Thymus (tissue), 11 donors: ENCODE data around the gene ZNF503. TPM values are rescaled to one million over a fixed set of nuclear protein-coding genes. Genes with fewer than 3 reads are reported as not detected.

Experiments
- DNase-seq, 9 donors: peaks; one replicate each; pipeline ENCODE4 v3.0.0-alpha.2; 2013; ENCODE audit warnings: low spot score in 9 of 9, low read depth in 6 of 9, missing footprints in 1 of 9
- H3K27ac ChIP-seq, 2 donors: one replicate each; pipeline ENCODE4 v1.5.1; 2013; ENCODE audit warnings: control low read depth in 1 of 2, low read depth in 1 of 2, low read length in 1 of 2, mild to moderate bottlenecking in 1 of 2, moderate library complexity in 1 of 2
- H3K27me3 ChIP-seq, 2 donors: one replicate each; pipeline ENCODE4 v1.5.1; 2013; ENCODE audit warnings: low read length in 1 of 2; ENCODE audit not compliant: control insufficient read depth in 2 of 2, insufficient read depth in 1 of 2
- H3K36me3 ChIP-seq, 2 donors: one replicate each; pipeline ENCODE4 v1.5.1; 2013; ENCODE audit warnings: low read length in 1 of 2, mild to moderate bottlenecking in 1 of 2, moderate library complexity in 1 of 2; ENCODE audit not compliant: control insufficient read depth in 2 of 2, insufficient read depth in 2 of 2
- H3K4me1 ChIP-seq, 2 donors: one replicate each; pipeline ENCODE4 v1.5.1; 2013; ENCODE audit warnings: low read length in 2 of 2; ENCODE audit not compliant: control insufficient read depth in 2 of 2, insufficient read depth in 2 of 2
- H3K4me3 ChIP-seq, 2 donors: one replicate each; pipeline ENCODE4 v1.5.1; 2013; ENCODE audit warnings: low read length in 2 of 2, control low read depth in 1 of 2, mild to moderate bottlenecking in 1 of 2
- H3K9me3 ChIP-seq, 2 donors: one replicate each; pipeline ENCODE4 v1.5.1; 2013; ENCODE audit warnings: low read length in 1 of 2, mild to moderate bottlenecking in 1 of 2; ENCODE audit not compliant: control insufficient read depth in 2 of 2, insufficient read depth in 1 of 2
- WGBS: extraction: QIAGEN DNeasy Blood & Tissue Kit; methylation state at CpG from one replicate; pipeline ENCODE4 v1.1.7; 2013; 5-methylcytosine and 5-hydroxymethylcytosine counted together
- polyA plus RNA-seq: library from polyadenylated mRNA; stranded (reverse); fragments of 200-250 nt; gene quantifications from one replicate; pipeline ENCODE4 v1.2.3, GENCODE V29; 2013
- total RNA-seq: library from RNA; stranded (reverse); fragments of 120-200 nt; gene quantifications from one replicate; pipeline ENCODE4 v1.2.4, GENCODE V29; 2013
- donor health status: healthy.

Gene ZNF503
- total and polyA plus RNA-seq, 2 donors = 0.38 to 7.7 TPM

DNA sequence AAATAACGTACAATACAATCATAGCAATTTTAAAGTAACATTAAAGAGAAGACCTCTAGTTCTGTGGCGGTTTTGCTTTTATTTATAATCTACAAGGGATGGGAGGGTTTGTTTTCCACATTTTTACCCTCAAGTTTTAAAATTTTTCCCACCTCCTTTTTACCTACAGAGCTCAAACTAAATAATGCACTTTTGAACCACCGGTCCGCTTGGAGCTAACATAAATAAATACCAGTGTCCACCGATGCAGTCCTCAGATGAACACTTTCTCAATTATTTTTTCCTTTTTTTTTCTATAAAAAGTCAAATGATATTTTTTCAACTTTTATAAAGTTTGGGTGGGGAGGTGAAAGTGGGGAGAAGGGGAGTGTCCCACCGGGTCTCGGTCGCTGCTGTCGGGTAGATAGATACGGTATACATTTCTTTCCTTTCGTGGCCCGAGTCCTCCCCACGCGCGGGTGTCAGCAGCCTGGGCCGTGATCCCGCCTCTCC is 3.3 kb downstream of the ZNF503 start:
- H3K36me3 ChIP-seq = no peaks in the 10 kb centered on the region
- H3K9me3 ChIP-seq = peaks cover 0 to 4% of the 10 kb centered on the region in 2 donors
- H3K27ac ChIP-seq = no peak overlapping the region
- H3K4me1 ChIP-seq = peaks cover 6 to 31% of the 10 kb centered on the region in 2 donors
- no peak overlapping the region for H3K4me3 ChIP-seq
- H3K27me3 ChIP-seq = peaks cover 79 to 98% of the 10 kb centered on the region in 2 donors
- WGBS = 88% methylated on average over 17 of the region's 17 CpGs
- DNase-seq = no peak

DNA sequence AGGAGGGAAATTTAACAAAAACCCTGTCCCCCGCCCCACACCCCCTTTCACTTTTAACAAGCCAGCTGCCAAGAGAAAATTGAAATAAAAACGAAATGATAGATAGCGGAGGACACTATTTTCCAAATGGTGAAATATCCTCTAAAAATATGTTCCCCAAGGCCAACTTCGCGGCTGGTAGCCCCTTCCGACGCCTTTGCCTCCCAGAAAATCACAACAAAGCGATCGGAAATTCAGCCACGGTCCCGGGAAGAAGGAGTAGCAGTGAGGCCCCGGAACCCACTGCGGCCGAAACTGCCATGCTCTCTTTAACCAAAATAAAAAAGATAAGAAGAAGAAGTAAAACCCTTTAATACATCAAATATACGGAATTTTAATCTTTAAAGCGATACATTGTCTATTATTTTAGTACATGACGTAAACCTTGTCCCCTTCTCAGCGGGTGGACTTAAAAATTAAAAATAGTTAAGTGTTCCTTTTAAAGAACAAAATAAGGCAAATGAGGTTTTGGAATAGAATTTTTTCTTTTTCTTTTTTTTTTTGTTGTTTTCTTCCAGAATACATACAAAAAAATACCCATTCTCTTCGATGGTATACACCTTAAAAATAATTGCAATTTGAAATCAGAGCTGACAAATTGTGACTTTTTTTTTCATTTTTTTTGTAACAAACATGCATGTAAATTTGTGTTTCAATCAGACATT is 3.9 kb downstream of the ZNF503 start:
- H3K9me3 ChIP-seq = peaks cover 0 to 4% of the 10 kb centered on the region in 2 donors
- no peak overlapping the region for H3K4me3 ChIP-seq
- H3K27ac ChIP-seq = peak overlapping the region in 1 of 2 donors; percentile 68
- 94% methylated on average over 19 of the region's 19 CpGs for WGBS
- DNase-seq = no peak
- no peaks in the 10 kb centered on the region for H3K36me3 ChIP-seq
- H3K27me3 ChIP-seq = peaks cover 73 to 97% of the 10 kb centered on the region in 2 donors
- H3K4me1 ChIP-seq = peaks cover 2 to 27% of the 10 kb centered on the region in 2 donors

DNA sequence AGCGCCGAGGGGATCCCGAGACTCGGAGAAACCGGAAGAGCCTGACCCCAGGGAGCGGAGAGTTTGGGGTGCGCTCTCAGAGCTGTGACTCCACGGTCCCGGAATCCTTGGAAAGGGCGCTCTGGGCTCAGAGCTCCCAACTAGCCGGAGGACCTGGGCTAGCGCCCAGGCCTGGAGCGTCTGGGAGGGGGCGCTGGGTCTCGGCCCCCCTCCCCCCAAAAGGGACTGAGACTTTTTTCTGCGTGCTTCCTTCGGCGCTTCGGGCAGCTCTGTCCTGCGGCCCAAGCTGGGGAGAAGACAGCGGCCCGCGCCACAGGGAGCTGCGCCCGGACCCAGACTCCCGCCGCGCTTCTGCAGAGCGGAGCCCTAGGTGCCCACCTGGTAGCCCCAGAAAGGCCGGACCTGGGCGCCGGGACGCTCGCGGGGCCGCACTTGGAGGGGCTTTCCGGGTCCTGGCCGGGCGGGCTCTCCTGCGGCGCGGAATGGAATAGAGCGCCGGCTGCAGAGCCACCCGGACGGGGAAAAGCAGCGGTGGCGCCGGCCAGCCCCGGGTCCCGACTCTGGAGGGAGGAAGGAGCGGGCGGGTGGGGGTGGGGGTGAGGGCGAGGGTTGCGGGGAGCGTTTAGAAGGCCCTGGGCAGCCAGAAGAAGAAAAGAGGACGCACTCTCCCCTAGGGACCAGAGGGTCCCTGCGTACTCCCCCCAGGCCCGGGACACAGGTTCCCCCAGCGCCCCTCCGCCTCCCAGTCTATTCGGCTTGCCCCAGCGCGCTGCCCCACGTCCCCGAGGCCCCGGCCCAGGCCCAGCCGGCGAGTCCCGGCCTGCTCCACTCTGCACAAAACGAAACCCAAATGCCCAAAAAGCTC is 4.7 kb downstream of the ZNF503 start:
- Histone ChIP-seq H3K4me3 (peak overlapping the region; percentile 22 to 29), H3K27ac (peak overlapping the region; percentile 7 to 68), H3K9me3 (peaks cover 0 to 4% of the 10 kb centered on the region in 2 donors), H3K36me3 (no peaks in the 10 kb centered on the region), H3K4me1 (peaks cover 0 to 19% of the 10 kb centered on the region in 2 donors), H3K27me3 (peaks cover 65 to 97% of the 10 kb centered on the region in 2 donors)
- 17% methylated on average over 70 of the region's 71 CpGs for WGBS
- DNase-seq = no peak

DNA sequence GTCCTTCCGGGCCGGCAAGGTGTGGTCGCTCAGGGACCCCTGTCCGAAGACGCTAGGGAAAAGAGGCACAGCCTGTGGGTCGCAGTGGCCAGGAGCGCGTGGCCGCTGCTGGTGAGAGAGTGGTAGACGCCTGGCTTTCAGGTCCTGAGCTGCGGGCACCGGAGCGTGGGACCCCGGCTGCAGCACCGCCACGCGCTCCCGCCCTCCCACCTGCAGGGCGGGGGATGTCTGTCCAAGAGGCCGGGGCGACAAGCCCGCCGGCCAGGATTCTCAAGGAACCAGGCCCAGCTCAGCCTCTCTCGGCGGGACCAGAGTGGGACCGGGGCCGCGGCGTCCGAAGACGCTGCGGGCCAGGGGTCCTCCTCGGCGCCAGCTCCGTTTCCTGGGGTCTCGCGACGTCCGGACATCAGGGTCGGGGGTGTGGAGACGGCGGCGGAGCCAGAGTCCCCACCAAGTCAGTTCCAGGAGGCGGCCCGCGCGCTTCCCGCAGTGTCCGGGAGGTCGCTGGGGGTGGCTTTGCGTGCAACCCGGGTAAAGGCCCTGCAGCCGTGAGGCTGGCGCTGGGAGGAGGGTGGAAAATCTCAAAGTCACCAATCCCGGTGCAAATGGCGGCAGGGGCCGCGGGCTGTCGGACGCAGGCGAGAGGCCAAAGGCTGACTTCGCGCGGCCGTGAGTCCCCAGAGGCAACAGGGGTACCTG is 5.5 kb downstream of the ZNF503 start:
- Histone ChIP-seq H3K27ac (peak overlapping the region; percentile 7 to 68), H3K4me3 (peak overlapping the region; percentile 22 to 29), H3K4me1 (peaks cover 0 to 17% of the 10 kb centered on the region in 2 donors), H3K9me3 (peaks cover 0 to 4% of the 10 kb centered on the region in 2 donors), H3K27me3 (peaks cover 57 to 94% of the 10 kb centered on the region in 2 donors), H3K36me3 (no peaks in the 10 kb centered on the region)
- no peak for DNase-seq
- WGBS = 17% methylated on average over 65 of the region's 65 CpGs

DNA sequence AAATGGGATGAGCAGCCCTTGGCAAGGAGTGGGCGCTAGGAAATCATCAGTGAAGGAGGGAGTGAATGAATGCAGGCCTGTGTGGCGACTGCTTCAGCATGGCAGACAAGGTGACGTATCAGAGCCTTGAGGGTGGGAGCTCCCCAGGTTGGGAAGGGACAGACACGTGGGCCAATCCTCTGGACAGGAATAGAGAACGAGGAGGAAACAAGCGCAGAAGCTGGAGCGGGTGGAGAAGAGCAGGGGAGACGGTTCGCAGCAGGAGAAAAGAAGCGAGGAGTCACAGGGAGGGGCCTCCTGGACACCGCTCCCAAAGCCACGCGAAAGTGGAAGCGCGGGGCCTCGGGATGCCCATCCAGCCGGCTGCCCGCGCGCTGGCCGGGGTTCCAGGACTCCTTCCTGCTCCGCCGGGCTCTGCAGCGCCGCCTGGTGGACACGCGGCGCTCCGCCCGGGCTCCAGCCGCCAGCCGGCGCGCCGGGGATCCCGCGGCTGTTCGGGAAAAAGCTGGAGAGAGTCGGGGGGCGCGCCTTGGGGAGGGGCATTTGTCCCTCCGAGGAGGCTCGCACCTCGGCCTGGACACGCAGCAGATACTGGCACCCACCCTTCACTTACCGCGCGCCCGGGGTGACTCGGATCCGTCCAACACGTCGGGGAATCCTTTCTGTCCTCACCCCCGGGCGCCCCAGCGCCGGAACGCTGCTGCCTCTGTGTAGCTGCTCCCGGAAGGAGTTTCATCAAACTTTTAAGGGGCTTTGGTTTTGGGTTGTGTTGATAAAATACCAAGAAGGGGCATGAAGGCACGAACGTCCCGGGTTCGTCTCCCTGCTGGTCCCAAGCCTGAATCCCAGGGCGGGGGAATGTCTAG is 6.3 kb downstream of the ZNF503 start:
- peak overlapping the region; percentile 5 to 15 for H3K4me3 ChIP-seq
- peaks cover 0 to 10% of the 10 kb centered on the region in 2 donors for H3K4me1 ChIP-seq
- peak in 1 of 9 donors; percentile 35 for DNase-seq
- 19% methylated on average over 64 of the region's 64 CpGs for WGBS
- peak overlapping the region in 1 of 2 donors; percentile 57 for H3K27ac ChIP-seq
- H3K36me3 ChIP-seq = no peaks in the 10 kb centered on the region
- H3K9me3 ChIP-seq = peaks cover 0 to 4% of the 10 kb centered on the region in 2 donors
- H3K27me3 ChIP-seq = peaks cover 50 to 89% of the 10 kb centered on the region in 2 donors

DNA sequence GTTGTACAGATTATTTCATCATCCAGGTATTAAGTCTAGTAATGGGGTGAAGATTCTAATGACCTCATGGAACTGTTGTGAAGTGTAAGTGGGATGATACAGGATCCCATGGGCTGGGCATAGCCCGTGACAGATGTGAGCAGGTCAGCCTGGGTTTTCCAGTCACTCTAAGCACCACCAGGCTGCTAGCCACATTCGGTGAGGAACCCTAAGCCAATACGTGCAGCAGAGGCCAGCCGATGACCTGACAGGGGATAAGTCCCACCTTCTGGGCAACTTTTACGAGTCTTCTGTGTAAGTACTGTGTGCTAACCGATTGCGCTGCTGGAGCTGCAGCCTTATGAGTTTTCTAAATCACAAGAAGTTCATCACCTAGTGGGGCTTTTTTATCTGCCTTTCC is 7.3 kb downstream of the ZNF503 start:
- Histone ChIP-seq H3K4me3 (no peak overlapping the region), H3K36me3 (no peaks in the 10 kb centered on the region), H3K27ac (no peak overlapping the region), H3K27me3 (peaks cover 43 to 78% of the 10 kb centered on the region in 2 donors), H3K4me1 (peaks cover 0 to 2% of the 10 kb centered on the region in 2 donors), H3K9me3 (peaks cover 0 to 4% of the 10 kb centered on the region in 2 donors)
- WGBS = 97% methylated on average over 7 of the region's 7 CpGs
- DNase-seq = no peak

DNA sequence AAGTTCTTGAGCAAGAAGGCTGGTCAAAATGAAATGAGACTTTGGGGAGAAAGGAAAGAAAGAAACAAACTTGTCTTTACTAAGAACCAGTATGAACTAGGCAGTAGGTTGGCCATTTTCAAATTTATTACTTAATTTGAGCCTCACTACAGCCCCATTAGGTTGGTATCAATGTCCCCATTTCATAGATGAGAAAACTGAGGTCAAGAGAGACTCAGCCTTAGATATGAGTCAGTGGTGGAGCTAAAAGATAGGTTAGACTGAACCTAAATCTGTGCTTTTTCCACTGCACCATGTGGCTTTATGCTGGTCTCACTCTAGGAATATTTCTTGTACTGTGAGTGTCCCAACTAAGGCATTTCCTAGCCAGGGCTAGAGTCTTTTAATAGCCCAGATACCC is 8.8 kb downstream of the ZNF503 start:
- H3K36me3 ChIP-seq = no peaks in the 10 kb centered on the region
- H3K27ac ChIP-seq = no peak overlapping the region
- peaks cover 0 to 2% of the 10 kb centered on the region in 2 donors for H3K4me1 ChIP-seq
- peaks cover 0 to 4% of the 10 kb centered on the region in 2 donors for H3K9me3 ChIP-seq
- H3K4me3 ChIP-seq = no peak overlapping the region
- H3K27me3 ChIP-seq = peaks cover 37 to 63% of the 10 kb centered on the region in 2 donors
- no peak for DNase-seq

DNA sequence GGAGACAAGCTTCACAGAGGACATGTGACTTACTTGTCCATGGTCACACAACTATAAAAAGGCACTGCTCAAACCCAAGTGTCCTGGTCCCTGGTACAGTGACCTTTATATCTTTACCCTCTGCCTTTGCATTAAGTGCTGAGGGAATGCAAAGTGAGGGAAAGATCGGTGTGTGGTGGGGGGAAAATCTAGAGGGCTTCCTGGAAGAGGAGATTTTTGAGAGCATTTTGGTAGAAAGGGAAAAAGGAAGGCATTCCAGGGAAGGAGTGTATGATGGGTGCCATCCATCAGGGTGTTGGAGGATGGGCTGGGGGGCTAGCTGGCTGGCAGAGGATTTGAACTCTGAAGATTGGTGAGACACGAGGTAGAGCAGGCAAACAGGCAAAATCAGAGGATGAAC is 9.3 kb downstream of the ZNF503 start:
- peaks cover 0 to 2% of the 10 kb centered on the region in 2 donors for H3K4me1 ChIP-seq
- H3K9me3 ChIP-seq = peaks cover 0 to 4% of the 10 kb centered on the region in 2 donors
- WGBS = 96% methylated on average over 2 of the region's 2 CpGs
- H3K27me3 ChIP-seq = peaks cover 33 to 59% of the 10 kb centered on the region in 2 donors
- H3K27ac ChIP-seq = no peak overlapping the region
- no peaks in the 10 kb centered on the region for H3K36me3 ChIP-seq
- no peak for DNase-seq
- no peak overlapping the region for H3K4me3 ChIP-seq
